Neural progenitor cell (in vitro differentiated cells): ENCODE data around the gene VAT1L. TPM values are rescaled to one million over a fixed set of nuclear protein-coding genes. Genes with fewer than 3 reads are reported as not detected.
A peak's percentile ranks its signal among the peaks of the same experiment; 100 is the strongest.

ENCODE experiments used
- DNase-seq: peaks from one replicate; pipeline ENCODE4 v3.0.0-alpha.2; 2016; ENCODE audit warnings: low spot score
- H2AFZ ChIP-seq: fragments of 200-600 bp; sonication (generic); replicated peaks from 2 replicates; pipeline ENCODE4 v1.6.1; 2016; ENCODE audit warnings: antibody characterized with exemption
- H3F3A ChIP-seq: fragments of 200-600 bp; sonication (generic); 2 replicates; pipeline ENCODE4 v1.6.1; 2016; ENCODE audit warnings: antibody characterized with exemption, low read depth
- H3K27ac ChIP-seq: fragments of 200-600 bp; sonication (generic); 2 replicates; pipeline ENCODE4 v1.5.1; 2016; ENCODE audit warnings: mild to moderate bottlenecking
- H3K27me3 ChIP-seq: fragments of 200-600 bp; sonication (generic); 2 replicates; pipeline ENCODE4 v1.6.1; 2016; ENCODE audit warnings: mild to moderate bottlenecking, moderate library complexity
- H3K36me3 ChIP-seq: fragments of 200-600 bp; sonication (generic); 2 replicates; pipeline ENCODE4 v1.5.1; 2016
- H3K4me1 ChIP-seq: fragments of 200-600 bp; sonication (generic); 2 replicates; pipeline ENCODE4 v1.6.1; 2016; ENCODE audit warnings: mixed run types
- H3K4me2 ChIP-seq: fragments of 200-600 bp; sonication (generic); 2 replicates; pipeline ENCODE4 v1.6.1; 2016
- H3K4me3 ChIP-seq: fragments of 200-600 bp; sonication (generic); 2 replicates; pipeline ENCODE4 v1.5.1; 2016
- H3K79me2 ChIP-seq: fragments of 200-600 bp; sonication (generic); 2 replicates; pipeline ENCODE4 v1.6.1; 2016; ENCODE audit warnings: low read depth
- H3K9ac ChIP-seq: fragments of 200-600 bp; sonication (generic); 2 replicates; pipeline ENCODE4 v1.6.1; 2016
- H3K9me3 ChIP-seq: fragments of 200-600 bp; sonication (generic); 2 replicates; pipeline ENCODE4 v1.5.1; 2016; ENCODE audit warnings: low read depth
- H4K20me1 ChIP-seq: fragments of 200-600 bp; sonication (generic); 2 replicates; pipeline ENCODE4 v1.6.1; 2016; ENCODE audit warnings: low read depth
- H3K27ac Mint-ChIP-seq: 3 replicates; pipeline ENCODE4 v1.8.0; 2021; ENCODE audit warnings: mixed read lengths
- H3K27me3 Mint-ChIP-seq: 2 replicates; pipeline ENCODE4 v1.8.0; 2022; ENCODE audit warnings: low read depth, mild to moderate bottlenecking, inconsistent platforms, moderate library complexity, mixed read lengths; ENCODE audit not compliant: insufficient read depth
- H3K36me3 Mint-ChIP-seq: 3 replicates; pipeline ENCODE4 v1.8.0; 2021; ENCODE audit warnings: mixed read lengths
- H3K4me1 Mint-ChIP-seq: 3 replicates; pipeline ENCODE4 v1.8.0; 2021; ENCODE audit warnings: mixed read lengths
- H3K4me3 Mint-ChIP-seq: 3 replicates; pipeline ENCODE4 v1.8.0; 2021; ENCODE audit warnings: mild to moderate bottlenecking, moderate library complexity, mixed read lengths
- H3K9me3 Mint-ChIP-seq: 3 replicates; pipeline ENCODE4 v1.8.0; 2020; ENCODE audit warnings: mixed read lengths
- EZH2 ChIP-seq: fragments of 200-600 bp; sonication (generic); IDR thresholded peaks from 2 replicates; pipeline ENCODE4 v1.6.1; 2017; ENCODE audit warnings: antibody characterized with exemption, mild to moderate bottlenecking, moderate library complexity
- EZH2phosphoT487 ChIP-seq: fragments of 200-600 bp; sonication (generic); IDR thresholded peaks from 2 replicates; pipeline ENCODE4 v1.6.1; 2017; ENCODE audit warnings: antibody characterized with exemption
- total RNA-seq: library from RNA; depleted of rRNA; stranded (reverse); fragments of >200 nt; gene quantifications from 2 replicates; pipeline ENCODE4 v1.2.3, GENCODE V29; 2015; ENCODE audit warnings: low replicate concordance
- TF ChIP-seq, protein P1 (sequence below): fragments of 200-600 bp; sonication (generic); IDR thresholded peaks from 2 replicates; pipeline ENCODE4 v1.5.1; 2017; ENCODE audit warnings: antibody characterized with exemption, mild to moderate bottlenecking

Gene VAT1L
- total RNA-seq, 1 donor from 2014 or later, result 43.2 TPM

- no peak overlapping the region for H3K4me3 Mint-ChIP-seq
- H3K4me3 ChIP-seq, result no peak overlapping the region
- H3K36me3 ChIP-seq, result no peaks in the 10 kb centered on the region
- no peaks in the 10 kb centered on the region for H4K20me1 ChIP-seq
- H3K4me2 ChIP-seq, result peak overlapping the region; percentile 67
- peaks cover 17% of the 10 kb centered on the region for H3K36me3 Mint-ChIP-seq
- H3K79me2 ChIP-seq, result no peaks in the 10 kb centered on the region
- peak overlapping the region; percentile 89 for H3K27ac ChIP-seq
- H3K27ac Mint-ChIP-seq, result peak overlapping the region; percentile 86
- H3K4me1 Mint-ChIP-seq, result peaks cover 61% of the 10 kb centered on the region
- TF ChIP-seq, protein P1, sequence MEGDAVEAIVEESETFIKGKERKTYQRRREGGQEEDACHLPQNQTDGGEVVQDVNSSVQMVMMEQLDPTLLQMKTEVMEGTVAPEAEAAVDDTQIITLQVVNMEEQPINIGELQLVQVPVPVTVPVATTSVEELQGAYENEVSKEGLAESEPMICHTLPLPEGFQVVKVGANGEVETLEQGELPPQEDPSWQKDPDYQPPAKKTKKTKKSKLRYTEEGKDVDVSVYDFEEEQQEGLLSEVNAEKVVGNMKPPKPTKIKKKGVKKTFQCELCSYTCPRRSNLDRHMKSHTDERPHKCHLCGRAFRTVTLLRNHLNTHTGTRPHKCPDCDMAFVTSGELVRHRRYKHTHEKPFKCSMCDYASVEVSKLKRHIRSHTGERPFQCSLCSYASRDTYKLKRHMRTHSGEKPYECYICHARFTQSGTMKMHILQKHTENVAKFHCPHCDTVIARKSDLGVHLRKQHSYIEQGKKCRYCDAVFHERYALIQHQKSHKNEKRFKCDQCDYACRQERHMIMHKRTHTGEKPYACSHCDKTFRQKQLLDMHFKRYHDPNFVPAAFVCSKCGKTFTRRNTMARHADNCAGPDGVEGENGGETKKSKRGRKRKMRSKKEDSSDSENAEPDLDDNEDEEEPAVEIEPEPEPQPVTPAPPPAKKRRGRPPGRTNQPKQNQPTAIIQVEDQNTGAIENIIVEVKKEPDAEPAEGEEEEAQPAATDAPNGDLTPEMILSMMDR, result no peak
- TF ChIP-seq EZH2phosphoT487 (no peak), EZH2 (no peak)
- no peaks in the 10 kb centered on the region for H3K9me3 Mint-ChIP-seq
- peaks cover 3% of the 10 kb centered on the region for H3K27me3 Mint-ChIP-seq
- peak; percentile 83 for DNase-seq
- H3K9ac ChIP-seq, result no peak overlapping the region
- no peak overlapping the region for H2AFZ ChIP-seq
- peaks cover 20% of the 10 kb centered on the region for H3F3A ChIP-seq
- no peaks in the 10 kb centered on the region for H3K9me3 ChIP-seq
- H3K27me3 ChIP-seq, result no peaks in the 10 kb centered on the region
- H3K4me1 ChIP-seq, result peaks cover 37% of the 10 kb centered on the region
These were observed 55.0 kb downstream of the VAT1L start for GRCh38 chr16:77843405-77843804.

DNA sequence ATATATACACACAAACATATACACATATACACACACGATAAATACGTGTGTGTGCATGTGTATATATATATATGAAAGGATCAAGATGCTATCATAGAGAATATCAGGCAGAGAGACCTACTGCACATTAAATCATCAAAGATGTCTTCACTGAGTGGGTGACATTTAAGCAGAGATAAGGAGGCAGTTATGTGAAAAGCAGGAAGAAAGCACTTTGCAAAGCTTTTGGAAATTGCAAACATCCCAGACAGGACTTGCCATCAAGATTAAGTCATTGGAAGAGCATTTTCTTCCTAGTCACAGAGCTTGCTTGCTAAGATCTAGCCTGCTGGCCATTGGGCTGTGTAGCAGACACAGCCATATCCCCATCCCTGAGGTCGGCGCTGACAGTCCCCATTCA, 56.4 kb downstream of the VAT1L start:
- Histone ChIP-seq H3F3A (peaks cover 20% of the 10 kb centered on the region), H3K4me3 (no peak overlapping the region), H2AFZ (no peak overlapping the region), H3K4me1 (peaks cover 37% of the 10 kb centered on the region), H3K27me3 (no peaks in the 10 kb centered on the region), H3K36me3 (no peaks in the 10 kb centered on the region), H3K27ac (no peak overlapping the region), H3K9me3 (no peaks in the 10 kb centered on the region), H3K4me2 (peak overlapping the region; percentile 33), H4K20me1 (no peaks in the 10 kb centered on the region), H3K79me2 (no peaks in the 10 kb centered on the region), H3K9ac (no peak overlapping the region)
- no peak overlapping the region for H3K4me3 Mint-ChIP-seq
- H3K9me3 Mint-ChIP-seq, result no peaks in the 10 kb centered on the region
- no peak overlapping the region for H3K27ac Mint-ChIP-seq
- H3K4me1 Mint-ChIP-seq, result peaks cover 52% of the 10 kb centered on the region
- H3K27me3 Mint-ChIP-seq, result peaks cover 3% of the 10 kb centered on the region
- no peak for TF ChIP-seq EZH2phosphoT487
- TF ChIP-seq, protein P1, result no peak
- TF ChIP-seq EZH2, result no peak
- DNase-seq, result no peak
- H3K36me3 Mint-ChIP-seq, result peaks cover 11% of the 10 kb centered on the region

DNA sequence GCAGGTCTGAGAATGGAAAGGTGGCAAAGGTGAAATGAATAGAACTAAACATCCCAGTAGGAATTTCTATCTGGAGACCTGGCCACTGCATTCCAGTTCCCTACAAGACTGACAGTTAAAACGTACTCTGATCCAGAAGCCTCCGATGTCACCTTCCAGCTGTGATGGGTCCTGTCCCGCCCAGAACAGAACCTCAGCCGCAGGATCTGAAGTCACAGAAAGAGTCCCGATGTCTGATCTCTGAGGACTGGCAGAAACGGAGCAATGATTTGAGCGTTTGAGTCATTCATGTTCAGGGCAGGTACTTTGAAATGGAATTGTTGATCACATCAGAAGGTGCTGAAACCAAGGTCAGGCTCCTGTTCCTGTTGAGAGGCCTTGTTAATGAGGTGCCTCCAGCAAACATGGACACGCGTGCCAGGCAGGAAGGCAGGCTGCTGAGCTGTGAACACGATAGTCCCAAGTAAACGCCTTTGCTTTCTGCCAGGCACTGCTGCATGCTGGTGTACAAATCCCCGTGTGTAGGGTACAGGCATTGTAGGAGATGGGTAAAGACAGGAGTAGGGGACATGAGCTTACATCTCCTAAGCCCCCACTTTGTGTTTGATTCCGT, 61.4 kb downstream of the VAT1L start:
- no peaks in the 10 kb centered on the region for H3K9me3 ChIP-seq

More for the DNA sequence above, 61.4 kb downstream of the VAT1L start:
- Histone ChIP-seq H2AFZ (no peak overlapping the region), H4K20me1 (no peaks in the 10 kb centered on the region), H3F3A (no peaks in the 10 kb centered on the region), H3K4me3 (no peak overlapping the region), H3K27ac (no peak overlapping the region), H3K4me2 (no peak overlapping the region), H3K9ac (no peak overlapping the region), H3K36me3 (no peaks in the 10 kb centered on the region), H3K79me2 (no peaks in the 10 kb centered on the region), H3K27me3 (no peaks in the 10 kb centered on the region), H3K4me1 (peaks cover 18% of the 10 kb centered on the region)
- Mint-ChIP-seq H3K27ac (peak overlapping the region; percentile 47), H3K4me3 (no peak overlapping the region), H3K9me3 (no peaks in the 10 kb centered on the region), H3K36me3 (peaks cover 8% of the 10 kb centered on the region), H3K4me1 (peaks cover 36% of the 10 kb centered on the region), H3K27me3 (peaks cover 3% of the 10 kb centered on the region)
- TF ChIP-seq, protein P1, result no peak
- TF ChIP-seq EZH2phosphoT487 (no peak), EZH2 (no peak)
- DNase-seq, result no peak
